Activated CD4-positive, alpha-beta memory T cell treated with anti-CD3 and anti-CD28 coated beads, Interleukin-2, amount 10 ng/mL, durations not matched to agents 7 days and 5 days (primary cell): Measurements from ENCODE around the gene FALEC. TPM values are rescaled to one million over a fixed set of nuclear protein-coding genes. Genes with fewer than 3 reads are reported as not detected.

Experiments used
- CTCF ChIA-PET: fragments of 350-600 bp; sonication (Branson Sonifier 250); formaldehyde crosslinking; loops from one replicate; lab custom pipeline; 2021; ENCODE audit warnings: antibody characterized with exemption, inconsistent platforms; lab: Charles Lee
- POLR2A ChIA-PET: fragments of 350-600 bp; sonication (Branson Sonifier 250); formaldehyde crosslinking; loops from one replicate; lab custom pipeline; 2021; ENCODE audit warnings: antibody characterized with exemption; lab: Charles Lee
- DNase-seq: peaks from one replicate; pipeline ENCODE4 v3.0.0-alpha.2; 2020
- H3K27ac Mint-ChIP-seq: one replicate; pipeline ENCODE4 v1.8.0; 2021; ENCODE audit warnings: mild to moderate bottlenecking, mixed read lengths
- H3K27me3 Mint-ChIP-seq: one replicate; pipeline ENCODE4 v1.8.0; 2021; ENCODE audit warnings: mixed read lengths
- H3K36me3 Mint-ChIP-seq: one replicate; pipeline ENCODE4 v1.8.0; 2021; ENCODE audit warnings: low read depth, mixed read lengths
- H3K4me1 Mint-ChIP-seq: one replicate; pipeline ENCODE4 v1.8.0; 2021; ENCODE audit warnings: mixed read lengths
- H3K4me3 Mint-ChIP-seq: one replicate; pipeline ENCODE4 v1.8.0; 2021; ENCODE audit warnings: mild to moderate bottlenecking, mixed read lengths
- H3K9me3 Mint-ChIP-seq: one replicate; pipeline ENCODE4 v1.8.0; 2021; ENCODE audit warnings: mixed read lengths
- total RNA-seq, 2 experiments: library from RNA; stranded (reverse); gene quantifications; one replicate each; pipeline ENCODE4 v1.2.3, GENCODE V29; 2021

Gene FALEC
- total RNA-seq, 2 experiments from 2014 or later, result not detected

DNA sequence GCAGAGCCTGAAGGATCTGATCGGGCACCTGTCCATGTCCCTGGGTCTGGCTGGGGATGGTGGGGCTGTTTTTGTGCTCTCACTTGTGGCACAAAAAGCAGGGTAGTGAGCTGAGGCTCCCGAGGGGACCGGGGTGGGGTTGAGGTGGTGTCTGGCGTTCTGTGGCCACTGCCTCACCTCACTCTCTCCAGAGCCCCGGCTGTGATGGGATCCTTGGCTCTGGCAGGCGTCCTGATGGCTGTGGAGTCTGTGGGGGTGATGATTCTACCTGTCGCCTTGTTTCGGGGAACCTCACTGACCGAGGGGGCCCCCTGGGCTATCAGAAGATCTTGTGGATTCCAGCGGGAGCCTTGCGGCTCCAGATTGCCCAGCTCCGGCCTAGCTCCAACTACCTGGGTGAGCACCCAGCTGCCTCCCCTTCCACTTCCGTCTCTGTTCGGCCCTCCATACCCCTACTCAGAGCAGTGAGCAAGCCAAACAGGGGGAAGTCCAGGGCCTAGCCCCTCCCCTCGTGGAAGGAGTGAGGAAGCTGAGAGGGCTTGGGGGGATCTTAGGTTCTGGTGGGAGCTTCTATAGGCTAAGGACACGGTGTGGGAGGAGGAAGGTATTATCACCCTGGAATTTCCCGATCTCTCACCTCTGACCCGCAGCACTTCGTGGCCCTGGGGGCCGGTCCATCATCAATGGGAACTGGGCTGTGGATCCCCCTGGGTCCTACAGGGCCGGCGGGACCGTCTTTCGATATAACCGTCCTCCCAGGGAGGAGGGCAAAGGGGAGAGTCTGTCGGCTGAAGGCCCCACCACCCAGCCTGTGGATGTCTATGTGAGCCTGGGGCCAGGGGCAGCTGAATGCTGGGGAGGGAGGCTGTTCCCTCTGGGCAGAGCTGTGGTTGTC lies 40.7 kb downstream of the FALEC start:
- no peaks in the 10 kb centered on the region for H3K9me3 Mint-ChIP-seq
- ChIA-PET POLR2A (interaction anchor here (0.6 to 18.0 kb wide), 4 partner anchors 21 to 128 kb away, joined by 3 to 1377 read pairs (median 202); partner anchors contain the start of genes MCL1 and TARS2), CTCF (interaction anchor here (0.6 to 1.5 kb wide), 2 partner anchors 23 to 162 kb away, joined by 3 to 4 read pairs; partner anchors contain the start of gene MCL1)
- H3K4me1 Mint-ChIP-seq, result peaks cover 37% of the 10 kb centered on the region
- H3K27me3 Mint-ChIP-seq, result no peaks in the 10 kb centered on the region
- H3K27ac Mint-ChIP-seq, result no peak overlapping the region
- no peak for DNase-seq
- H3K4me3 Mint-ChIP-seq, result no peak overlapping the region
- H3K36me3 Mint-ChIP-seq, result no peaks in the 10 kb centered on the region

- CTCF ChIA-PET, result interaction anchor here (1.5 kb wide), 1 partner anchor 22 kb away, joined by 4 read pairs; the partner anchor contains the start of gene MCL1
- H3K36me3 Mint-ChIP-seq, result peaks cover 4% of the 10 kb centered on the region
- H3K4me3 Mint-ChIP-seq, result no peak overlapping the region
- no peaks in the 10 kb centered on the region for H3K27me3 Mint-ChIP-seq
- POLR2A ChIA-PET, result interaction anchor here (16.0 to 18.0 kb wide), 2 partner anchors 20 to 59 kb away, joined by 402 to 1377 read pairs; partner anchors contain the start of gene MCL1
- H3K9me3 Mint-ChIP-seq, result no peaks in the 10 kb centered on the region
- H3K27ac Mint-ChIP-seq, result no peak overlapping the region
- peaks cover 31% of the 10 kb centered on the region for H3K4me1 Mint-ChIP-seq
- no peak for DNase-seq
These were observed 41.6 kb downstream of the FALEC start for GRCh38 chr1:150557065-150557600.

GRCh38 chr1:150557813-150558212 lies 42.3 kb downstream of the FALEC start:
- no peak overlapping the region for H3K27ac Mint-ChIP-seq
- no peak overlapping the region for H3K4me3 Mint-ChIP-seq
- no peak for DNase-seq
- ChIA-PET CTCF (interaction anchor here (1.1 to 11.0 kb wide), 2 partner anchors 59 to 69 kb away, joined by 3 to 264 read pairs; no protein-coding TSS in a partner anchor), POLR2A (interaction anchor here (16.0 to 18.0 kb wide), 2 partner anchors 20 to 58 kb away, joined by 402 to 1377 read pairs; partner anchors contain the start of gene MCL1)
- no peaks in the 10 kb centered on the region for H3K9me3 Mint-ChIP-seq
- H3K36me3 Mint-ChIP-seq, result peaks cover 7% of the 10 kb centered on the region
- peaks cover 30% of the 10 kb centered on the region for H3K4me1 Mint-ChIP-seq
- no peaks in the 10 kb centered on the region for H3K27me3 Mint-ChIP-seq

DNA sequence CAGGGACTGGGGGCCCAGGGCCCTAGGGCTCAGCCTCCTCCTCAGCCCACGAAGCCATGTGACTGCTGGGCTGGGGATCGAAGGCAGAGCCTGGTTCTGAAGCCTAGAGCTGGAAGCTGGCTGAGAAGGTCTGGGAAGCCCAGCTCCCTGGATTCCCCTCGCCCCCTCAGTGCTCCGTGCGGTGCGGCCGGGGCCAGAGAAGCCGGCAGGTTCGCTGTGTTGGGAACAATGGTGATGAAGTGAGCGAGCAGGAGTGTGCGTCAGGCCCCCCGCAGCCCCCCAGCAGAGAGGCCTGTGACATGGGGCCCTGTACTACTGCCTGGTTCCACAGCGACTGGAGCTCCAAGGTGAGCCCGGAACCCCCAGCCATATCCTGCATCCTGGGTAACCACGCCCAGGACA lies 42.8 kb downstream of the FALEC start:
- ChIA-PET CTCF (interaction anchor here (1.1 to 11.3 kb wide), 3 partner anchors 17 to 69 kb away, joined by 3 to 282 read pairs (median 264); partner anchors contain the start of gene MCL1), POLR2A (interaction anchor here (16.0 to 18.0 kb wide), 2 partner anchors 19 to 58 kb away, joined by 402 to 1377 read pairs; partner anchors contain the start of gene MCL1)
- H3K4me1 Mint-ChIP-seq, result peaks cover 31% of the 10 kb centered on the region
- no peak overlapping the region for H3K27ac Mint-ChIP-seq
- no peaks in the 10 kb centered on the region for H3K9me3 Mint-ChIP-seq
- H3K27me3 Mint-ChIP-seq, result no peaks in the 10 kb centered on the region
- H3K4me3 Mint-ChIP-seq, result no peak overlapping the region
- peaks cover 7% of the 10 kb centered on the region for H3K36me3 Mint-ChIP-seq
- DNase-seq, result no peak

DNA sequence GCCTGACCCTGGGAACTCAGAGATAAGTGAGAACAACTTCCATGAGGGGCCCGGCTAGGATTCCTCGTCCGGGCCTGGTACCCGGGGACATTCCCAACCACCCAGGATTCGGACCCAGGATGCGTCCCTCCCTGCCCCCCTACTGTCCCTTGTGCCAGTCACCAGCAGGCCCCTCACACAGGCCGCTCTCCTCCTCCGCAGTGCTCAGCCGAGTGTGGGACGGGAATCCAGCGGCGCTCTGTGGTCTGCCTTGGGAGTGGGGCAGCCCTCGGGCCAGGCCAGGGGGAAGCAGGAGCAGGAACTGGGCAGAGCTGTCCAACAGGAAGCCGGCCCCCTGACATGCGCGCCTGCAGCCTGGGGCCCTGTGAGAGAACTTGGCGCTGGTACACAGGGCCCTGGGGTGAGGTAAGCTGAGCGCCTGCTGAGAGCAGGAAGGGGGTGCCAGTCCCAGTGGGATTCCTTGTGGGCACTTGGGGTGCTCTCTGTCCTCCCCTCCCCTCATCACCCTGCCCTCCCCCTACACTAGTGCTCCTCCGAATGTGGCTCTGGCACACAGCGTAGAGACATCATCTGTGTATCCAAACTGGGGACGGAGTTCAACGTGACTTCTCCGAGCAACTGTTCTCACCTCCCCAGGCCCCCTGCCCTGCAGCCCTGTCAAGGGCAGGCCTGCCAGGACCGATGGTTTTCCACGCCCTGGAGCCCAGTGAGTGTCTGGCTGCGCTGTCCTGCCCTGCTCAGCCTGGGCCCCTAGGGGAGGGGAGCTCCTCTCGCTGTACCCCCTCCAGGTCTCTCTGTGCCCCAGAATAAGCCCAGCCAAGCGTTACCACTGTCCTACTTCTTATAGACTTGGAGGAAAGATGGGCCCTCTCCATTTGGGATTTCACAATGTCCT lies 43.5 kb downstream of the FALEC start:
- DNase-seq, result no peak

GRCh38 chr1:150559656-150560010 lies 44.1 kb downstream of the FALEC start:
- no peak overlapping the region for H3K4me3 Mint-ChIP-seq
- no peaks in the 10 kb centered on the region for H3K9me3 Mint-ChIP-seq
- no peaks in the 10 kb centered on the region for H3K27me3 Mint-ChIP-seq
- no peak overlapping the region for H3K27ac Mint-ChIP-seq
- H3K36me3 Mint-ChIP-seq, result peaks cover 7% of the 10 kb centered on the region
- POLR2A ChIA-PET, result interaction anchor here (1.4 to 18.0 kb wide), 6 partner anchors 8 to 137 kb away, joined by 3 to 1377 read pairs (median 19); partner anchors contain the start of genes GOLPH3L and MCL1
- no peak for DNase-seq
- CTCF ChIA-PET, result interaction anchor here (0.6 to 11.3 kb wide), 21 partner anchors 8 to 436 kb away, joined by 3 to 282 read pairs (median 6); partner anchors contain the start of genes ADAMTSL4, ENSA, FALEC and GOLPH3L
- H3K4me1 Mint-ChIP-seq, result peaks cover 42% of the 10 kb centered on the region

More for the DNA sequence above, 43.5 kb downstream of the FALEC start:
- no peaks in the 10 kb centered on the region for H3K27me3 Mint-ChIP-seq
- peaks cover 36% of the 10 kb centered on the region for H3K4me1 Mint-ChIP-seq
- peaks cover 7% of the 10 kb centered on the region for H3K36me3 Mint-ChIP-seq
- no peak overlapping the region for H3K27ac Mint-ChIP-seq
- no peak overlapping the region for H3K4me3 Mint-ChIP-seq
- H3K9me3 Mint-ChIP-seq, result no peaks in the 10 kb centered on the region
- ChIA-PET CTCF (interaction anchor here (0.6 to 11.3 kb wide), 21 partner anchors 8 to 437 kb away, joined by 3 to 282 read pairs (median 6); partner anchors contain the start of genes ADAMTSL4, ENSA, FALEC and GOLPH3L), POLR2A (interaction anchor here (1.4 to 18.0 kb wide), 6 partner anchors 8 to 138 kb away, joined by 3 to 1377 read pairs (median 19); partner anchors contain the start of genes GOLPH3L and MCL1)

- Mint-ChIP-seq H3K4me1 (peaks cover 46% of the 10 kb centered on the region), H3K27me3 (no peaks in the 10 kb centered on the region), H3K27ac (peak overlapping the region; percentile 100), H3K9me3 (no peaks in the 10 kb centered on the region), H3K36me3 (peaks cover 10% of the 10 kb centered on the region), H3K4me3 (peak overlapping the region; percentile 87)
- DNase-seq, result peak; percentile 81
- POLR2A ChIA-PET, result interaction anchor here (1.0 to 18.0 kb wide), 9 partner anchors 9 to 446 kb away, joined by 3 to 1377 read pairs (median 8); partner anchors contain the start of genes ENSA, FALEC, GOLPH3L and MCL1
- CTCF ChIA-PET, result interaction anchor here (0.6 to 11.3 kb wide), 29 partner anchors 9 to 436 kb away, joined by 3 to 282 read pairs (median 5); partner anchors contain the start of genes ADAMTSL4, ENSA, FALEC and GOLPH3L
These were observed 44.5 kb downstream of the FALEC start for GRCh38 chr1:150560011-150560438.

DNA sequence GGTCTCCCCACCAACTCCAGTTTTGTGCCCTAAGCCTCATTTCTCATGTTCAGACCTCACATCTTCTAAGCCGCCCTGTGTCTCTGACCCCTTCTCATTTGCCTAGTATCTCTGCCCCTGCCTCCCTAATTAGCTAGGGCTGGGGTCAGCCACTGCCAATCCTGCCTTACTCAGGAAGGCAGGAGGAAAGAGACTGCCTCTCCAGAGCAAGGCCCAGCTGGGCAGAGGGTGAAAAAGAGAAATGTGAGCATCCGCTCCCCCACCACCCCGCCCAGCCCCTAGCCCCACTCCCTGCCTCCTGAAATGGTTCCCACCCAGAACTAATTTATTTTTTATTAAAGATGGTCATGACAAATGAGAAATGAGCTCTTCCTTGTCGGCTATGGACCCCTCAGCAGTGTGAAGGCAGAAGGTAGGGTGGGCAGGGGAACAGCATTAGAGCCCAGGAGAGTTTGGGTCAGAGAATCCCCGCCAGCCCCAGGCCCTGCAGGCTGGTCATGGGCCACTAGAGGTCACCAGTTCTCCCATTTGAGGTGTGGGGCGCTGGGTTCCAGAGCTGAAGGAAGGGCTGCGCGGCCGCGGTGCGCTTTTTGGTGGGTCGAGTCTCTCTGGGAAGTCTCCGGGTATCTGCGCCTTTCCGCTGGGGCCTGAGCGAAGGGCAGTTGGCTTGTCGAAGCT lies 45.2 kb downstream of the FALEC start:
- H3K4me1 Mint-ChIP-seq, result peaks cover 49% of the 10 kb centered on the region
- peak; percentile 88 for DNase-seq
- no peaks in the 10 kb centered on the region for H3K27me3 Mint-ChIP-seq
- ChIA-PET CTCF (interaction anchor here (0.6 to 11.3 kb wide), 36 partner anchors 9 to 445 kb away, joined by 3 to 282 read pairs (median 4); partner anchors contain the start of genes ADAMTSL4, ENSA, FALEC and GOLPH3L), POLR2A (interaction anchor here (0.9 to 18.0 kb wide), 21 partner anchors 9 to 675 kb away, joined by 3 to 1377 read pairs (median 4); partner anchors contain the start of genes ENSA, FALEC, GOLPH3L and MCL1)
- H3K27ac Mint-ChIP-seq, result peak overlapping the region; percentile 100
- no peaks in the 10 kb centered on the region for H3K9me3 Mint-ChIP-seq
- H3K36me3 Mint-ChIP-seq, result peaks cover 11% of the 10 kb centered on the region
- H3K4me3 Mint-ChIP-seq, result peak overlapping the region; percentile 87

DNA sequence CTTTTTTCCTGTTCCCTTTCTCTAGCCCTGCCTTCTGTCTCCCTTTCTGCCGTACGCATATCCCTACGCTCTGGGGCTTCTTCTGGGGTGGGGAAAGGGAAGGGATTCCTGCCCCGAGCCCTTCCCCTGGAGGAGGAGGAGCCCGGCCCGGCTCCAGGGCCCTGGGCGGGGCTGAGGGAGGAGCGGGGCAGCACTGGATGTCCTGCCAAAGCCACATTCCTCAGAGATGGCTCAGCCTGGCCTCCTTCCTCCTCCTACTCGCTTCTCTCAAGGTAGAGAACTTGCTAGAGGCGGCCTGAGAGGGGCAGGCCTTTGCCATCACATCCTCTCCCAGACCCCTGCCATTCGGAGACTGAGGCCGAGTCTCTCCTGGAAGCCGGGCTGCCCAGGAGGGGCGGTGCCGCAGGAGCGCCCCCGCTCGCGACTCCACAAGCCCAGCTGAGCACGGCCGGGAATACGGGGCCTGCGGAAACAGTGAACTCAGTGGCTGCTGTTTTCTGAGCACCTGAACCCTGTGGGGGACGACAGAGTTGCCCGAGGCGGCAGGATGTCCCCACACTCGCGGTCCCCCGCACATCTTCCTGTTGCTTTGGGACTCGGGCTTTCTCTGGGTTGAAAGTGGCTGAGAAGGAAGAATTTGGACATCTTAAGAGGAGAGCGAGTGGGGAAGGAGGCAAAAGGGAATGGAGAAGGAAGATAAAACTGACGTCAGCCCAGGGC lies 45.9 kb downstream of the FALEC start:
- no peaks in the 10 kb centered on the region for H3K9me3 Mint-ChIP-seq
- ChIA-PET CTCF (interaction anchor here (0.6 to 11.3 kb wide), 30 partner anchors 10 to 444 kb away, joined by 3 to 282 read pairs (median 4); partner anchors contain the start of genes ADAMTSL4, ENSA, FALEC and GOLPH3L), POLR2A (interaction anchor here (0.6 to 18.0 kb wide), 37 partner anchors 10 to 720 kb away, joined by 3 to 1377 read pairs (median 5); partner anchors contain the start of genes ADAMTSL4, ANP32E, APH1A and ARNT)
- H3K27ac Mint-ChIP-seq, result peak overlapping the region; percentile 100
- H3K4me1 Mint-ChIP-seq, result peaks cover 56% of the 10 kb centered on the region
- peak; percentile 72 for DNase-seq
- H3K27me3 Mint-ChIP-seq, result no peaks in the 10 kb centered on the region
- peak overlapping the region; percentile 87 for H3K4me3 Mint-ChIP-seq
- peaks cover 13% of the 10 kb centered on the region for H3K36me3 Mint-ChIP-seq

- Mint-ChIP-seq H3K4me1 (peaks cover 62% of the 10 kb centered on the region), H3K27me3 (no peaks in the 10 kb centered on the region), H3K27ac (peak overlapping the region; percentile 100), H3K9me3 (no peaks in the 10 kb centered on the region), H3K36me3 (peaks cover 13% of the 10 kb centered on the region), H3K4me3 (peak overlapping the region; percentile 87)
- POLR2A ChIA-PET, result interaction anchor here (0.5 to 18.0 kb wide), 29 partner anchors 11 to 740 kb away, joined by 3 to 1377 read pairs (median 6); partner anchors contain the start of genes ADAMTSL4, ANP32E, APH1A and ARNT
- DNase-seq, result peak; percentile 93
- CTCF ChIA-PET, result interaction anchor here (0.9 to 11.3 kb wide), 12 partner anchors 11 to 443 kb away, joined by 3 to 282 read pairs (median 9); partner anchors contain the start of genes ADAMTSL4, ENSA, MCL1 and SETDB1
These were observed 46.5 kb downstream of the FALEC start for GRCh38 chr1:150561974-150562445.
